ENCODE data around the gene RABEP1.

GRCh38 chr17:5281814-5282641 lies at the start of gene RABEP1:
- TF ChIP-seq POLR2A (IDR thresholded peaks at IDR 0.05; ENCODE audit: low read depth, low read length) (peak; percentile 89), TAF1 (IDR thresholded peaks at IDR 0.05; ENCODE audit: borderline replicate concordance, low read depth, low read length) (peak; percentile 98), POLR2AphosphoS5 (IDR thresholded peaks at IDR 0.05; ENCODE audit: low read depth, low read length) (peak; percentile 75)
